H1 (cell line): ENCODE measurements around the gene NT5DC3. TPM values are rescaled to one million over a fixed set of nuclear protein-coding genes. Genes with fewer than 3 reads are reported as not detected.

Experiments
- CTCF ChIA-PET: fragments of 300-600 bp; sonication (Branson Sonifier 250); formaldehyde crosslinking; loops from one replicate; lab custom pipeline; 2021; ENCODE audit not compliant: partially characterized antibody; lab: Charles Lee
- POLR2A ChIA-PET: fragments of 300-600 bp; sonication (Branson Sonifier 250); formaldehyde crosslinking; loops from one replicate; lab custom pipeline; 2021; ENCODE audit warnings: inconsistent platforms; ENCODE audit not compliant: partially characterized antibody; lab: Charles Lee
- DNase-seq, 2 experiments: peaks; one replicate each; pipeline versions ENCODE4 v3.0.0 to v3.0.0-alpha.2; 2010 to 2022; ENCODE audit warnings: low spot score in 2 of 2, low read depth in 1 of 2, mixed read lengths in 1 of 2
- FAIRE-seq: peaks from 2 replicates; lab custom pipeline; 2011; peaks lifted over from hg19 to GRCh38; lab: Jason Lieb, UNC
- H2AFZ ChIP-seq: 2 replicates; pipeline ENCODE4 v1.8.1; 2012; ENCODE audit warnings: low read length, inconsistent platforms
- H2AK5ac ChIP-seq: 2 replicates; pipeline ENCODE4 v1.6.1; 2013; ENCODE audit warnings: low read depth, low read length
- H2BK120ac ChIP-seq: replicated peaks from 2 replicates; pipeline ENCODE3; 2013; ENCODE audit warnings: low read depth, low read length, inconsistent platforms
- H2BK12ac ChIP-seq: 2 replicates; pipeline ENCODE4 v1.6.1; 2013; ENCODE audit warnings: low read depth, low read length
- H2BK15ac ChIP-seq: 2 replicates; pipeline ENCODE4 v1.6.1; 2013; ENCODE audit warnings: low read length
- H2BK20ac ChIP-seq: 2 replicates; pipeline ENCODE4 v1.6.1; 2013; ENCODE audit warnings: low read length
- H2BK5ac ChIP-seq: 2 replicates; pipeline ENCODE4 v1.6.1; 2013; ENCODE audit warnings: low read depth, low read length
- H3K14ac ChIP-seq: 2 replicates; pipeline ENCODE4 v1.6.1; 2013; ENCODE audit warnings: inconsistent platforms; ENCODE audit not compliant: insufficient read length
- H3K18ac ChIP-seq: 2 replicates; pipeline ENCODE4 v1.6.1; 2013; ENCODE audit warnings: low read length; ENCODE audit errors: extremely low read depth
- H3K23ac ChIP-seq: 2 replicates; pipeline ENCODE4 v1.6.1; 2013; ENCODE audit warnings: inconsistent platforms; ENCODE audit not compliant: insufficient read length
- H3K23me2 ChIP-seq: 2 replicates; pipeline ENCODE4 v1.6.1; 2013; ENCODE audit warnings: low read depth, low read length
- H3K27ac ChIP-seq: 2 replicates; pipeline ENCODE4 v1.6.1; 2011; ENCODE audit warnings: low read depth, low read length, inconsistent platforms
- H3K27me3 ChIP-seq, 4 experiments: replicated peaks in 1 of 4; 1 replicate in 1 of 4; 2 replicates in 3 of 4; pipeline versions ENCODE4 v1.6.1 to v1.8.1; 2011 to 2013; ENCODE audit warnings: low read length in 3 of 4, mild to moderate bottlenecking in 3 of 4, inconsistent platforms in 2 of 4, mixed read lengths in 2 of 4, moderate library complexity in 1 of 4; ENCODE audit not compliant: control insufficient read depth in 3 of 4, insufficient read depth in 3 of 4; ENCODE audit errors: extremely low read depth in 1 of 4
- H3K36me3 ChIP-seq, 4 experiments: 2 replicates each; pipeline versions ENCODE4 v1.6.1 to v1.8.1; 2011 to 2013; ENCODE audit warnings: mild to moderate bottlenecking in 4 of 4, low read length in 3 of 4, moderate library complexity in 2 of 4, control low read depth in 1 of 4, inconsistent platforms in 1 of 4; ENCODE audit not compliant: insufficient read depth in 4 of 4, control insufficient read depth in 2 of 4
- H3K4ac ChIP-seq: replicated peaks from 2 replicates; pipeline ENCODE3; 2013; ENCODE audit warnings: low read length, low read depth, mixed read lengths, inconsistent platforms; ENCODE audit not compliant: insufficient read length
- H3K4me1 ChIP-seq, 4 experiments: replicated peaks in 1 of 4; 1 replicate in 1 of 4; 2 replicates in 3 of 4; pipeline versions ENCODE4 v1.6.1 to v1.8.1; 2011 to 2013; ENCODE audit warnings: low read length in 3 of 4, inconsistent platforms in 2 of 4, mixed read lengths in 1 of 4; ENCODE audit not compliant: insufficient read depth in 4 of 4, control insufficient read depth in 3 of 4
- H3K4me2 ChIP-seq, 2 experiments: 2 replicates each; pipeline versions ENCODE4 v1.6.1 to v1.8.1; 2011 to 2013; ENCODE audit warnings: low read depth in 2 of 2, low read length in 2 of 2, control low read depth in 1 of 2, inconsistent platforms in 1 of 2, mild to moderate bottlenecking in 1 of 2; ENCODE audit not compliant: insufficient read depth in 1 of 2
- H3K4me3 ChIP-seq, 4 experiments: fragments of 200-600, 300-600 bp in 1 of 4; sonication (generic), shearing (Covaris generic), sonication (Bioruptor Twin) in 1 of 4; 2 replicates each; pipeline versions ENCODE4 v1.5.1 to v1.8.1; 2011 to 2016; ENCODE audit warnings: low read length in 4 of 4, low read depth in 3 of 4, control low read depth in 2 of 4, inconsistent platforms in 2 of 4, mild to moderate bottlenecking in 2 of 4, mixed read lengths in 1 of 4, moderate library complexity in 1 of 4; ENCODE audit not compliant: insufficient read depth in 2 of 4; ENCODE audit errors: extremely low read depth in 1 of 4
- H3K56ac ChIP-seq: replicated peaks from 2 replicates; pipeline ENCODE3; 2013; ENCODE audit warnings: low read depth, mild to moderate bottlenecking, mixed read lengths, low read length, inconsistent platforms; ENCODE audit not compliant: insufficient read length
- H3K79me1 ChIP-seq: 2 replicates; pipeline ENCODE4 v1.6.1; 2013; ENCODE audit warnings: low read depth, low read length, control low read depth
- H3K79me2 ChIP-seq, 2 experiments: 2 replicates each; pipeline versions ENCODE4 v1.6.1 to v1.8.1; 2012 to 2013; ENCODE audit warnings: low read length in 2 of 2, mild to moderate bottlenecking in 2 of 2, inconsistent platforms in 1 of 2; ENCODE audit not compliant: insufficient read depth in 2 of 2, control insufficient read depth in 1 of 2
- H3K9ac ChIP-seq, 4 experiments: replicated peaks in 1 of 4; 1 replicate in 1 of 4; 2 replicates in 3 of 4; pipeline versions ENCODE4 v1.6.1 to v1.8.1; 2011 to 2013; ENCODE audit warnings: low read depth in 3 of 4, low read length in 3 of 4, control low read depth in 2 of 4, mild to moderate bottlenecking in 2 of 4, moderate library complexity in 2 of 4, inconsistent platforms in 1 of 4; ENCODE audit errors: extremely low read depth in 1 of 4
- H3K9me3 ChIP-seq, 2 experiments: 2 replicates each; pipeline versions ENCODE4 v1.6.1 to v1.8.1; 2012 to 2013; ENCODE audit warnings: mild to moderate bottlenecking in 2 of 2, moderate library complexity in 2 of 2, control low read depth in 1 of 2, inconsistent platforms in 1 of 2, low read depth in 1 of 2, low read length in 1 of 2, mixed read lengths in 1 of 2; ENCODE audit not compliant: insufficient read depth in 2 of 2
- H4K20me1 ChIP-seq, 2 experiments: replicated peaks in 1 of 2; 2 replicates each; pipeline versions ENCODE3 to v1.8.1; 2011 to 2013; ENCODE audit warnings: inconsistent platforms in 2 of 2, low read length in 2 of 2, mild to moderate bottlenecking in 1 of 2; ENCODE audit not compliant: insufficient read depth in 2 of 2, control insufficient read depth in 1 of 2
- H4K5ac ChIP-seq: 2 replicates; pipeline ENCODE4 v1.6.1; 2013; ENCODE audit warnings: low read length, low read depth, mixed read lengths, inconsistent platforms; ENCODE audit not compliant: insufficient read length
- H4K8ac ChIP-seq: 2 replicates; pipeline ENCODE4 v1.8.0; 2013; ENCODE audit warnings: mild to moderate bottlenecking, moderate library complexity, low read length, inconsistent platforms; ENCODE audit not compliant: insufficient read depth; ENCODE audit errors: extremely low read depth
- H4K91ac ChIP-seq: replicated peaks from 2 replicates; pipeline ENCODE3; 2013; ENCODE audit warnings: low read length, mixed read lengths, inconsistent platforms; ENCODE audit not compliant: insufficient read length
- CBX5 ChIP-seq: fragments of 300-800, 300-1000 bp; sonication (generic); IDR thresholded peaks from 2 replicates; pipeline ENCODE4 v1.7.1; 2016; ENCODE audit warnings: antibody characterized with exemption, low read length, low read depth
- FOSL1 ChIP-seq: IDR thresholded peaks from 2 replicates; pipeline ENCODE4 v1.6.1; 2011; ENCODE audit warnings: mild to moderate bottlenecking, low read depth, low read length, moderate library complexity; ENCODE audit not compliant: insufficient read depth
- HDAC6 ChIP-seq: IDR thresholded peaks from one replicate; pipeline ENCODE4 v1.7.1; 2012; ENCODE audit warnings: low read depth, mild to moderate bottlenecking, inconsistent platforms, low read length, moderate library complexity
- POLR2AphosphoS5 ChIP-seq: IDR thresholded peaks from 2 replicates; pipeline ENCODE4 v1.6.1; 2011; ENCODE audit warnings: low read depth, low read length
- SAP30 ChIP-seq: fragments of 300-600 bp; sonication (generic); IDR thresholded peaks from 2 replicates; pipeline ENCODE4 v1.7.1; 2012; ENCODE audit warnings: low read length, moderate library complexity, mild to moderate bottlenecking, inconsistent platforms; ENCODE audit not compliant: insufficient read depth, insufficient replicate concordance
- SUZ12 ChIP-seq: fragments of 200-600 bp; sonication (generic); IDR thresholded peaks from 2 replicates; pipeline ENCODE4 v1.6.1; 2012; ENCODE audit warnings: mild to moderate bottlenecking, inconsistent platforms, low read length, moderate library complexity, mixed read lengths
- ZNF274 ChIP-seq: IDR thresholded peaks from 2 replicates; pipeline ENCODE4 v1.7.0; 2012; ENCODE audit warnings: low read length, borderline replicate concordance; ENCODE audit errors: extremely low read depth
- WGBS, 2 experiments: shearing (Covaris generic) in 1 of 2; methylation state at CpG; one replicate each; pipeline versions ENCODE4 v1.1.6 to v1.1.7; 2013 to 2015; ENCODE audit warnings: low lambda C conversion rate in 2 of 2, mixed read lengths in 2 of 2, inconsistent platforms in 1 of 2, low coverage in 1 of 2, missing lambda C conversion rate in 1 of 2; ENCODE audit not compliant: insufficient replicate concordance in 2 of 2, insufficient coverage in 1 of 2, insufficient read length in 1 of 2; ENCODE audit errors: extremely low coverage in 1 of 2, missing lambda C conversion rate in 1 of 2; 5-methylcytosine and 5-hydroxymethylcytosine counted together
- polyA plus RNA-seq, 7 experiments: library from polyadenylated mRNA; depleted of rRNA in 3 of 7; stranded (reverse) in 5 of 7; unstranded in 2 of 7; fragments of >200 nt in 5 of 7; fragments of 200-250 nt in 2 of 7; gene quantifications; 1 replicate in 5 of 7; 2 replicates in 1 of 7; 4 replicates in 1 of 7; pipeline versions ENCODE4 v1.2.1 to v1.2.3, GENCODE V29; 2011 to 2013; ENCODE audit warnings: missing spikeins in 2 of 7, mixed read lengths in 2 of 7
- total RNA-seq: library from RNA; stranded (reverse); fragmentation: NEBNext Ultra II Directional; extraction: Animal tissue kit (Norgen Biotek cat#: 25700); gene quantifications from 2 replicates; pipeline ENCODE4 v1.2.1, GENCODE V29; 2021
- TF ChIP-seq, protein P1 (sequence below), 3 experiments: IDR thresholded peaks; 1 replicate in 2 of 3; 2 replicates in 1 of 3; pipeline versions ENCODE4 v1.5.1 to v1.6.1; 2011; ENCODE audit warnings: low read length in 3 of 3, mild to moderate bottlenecking in 3 of 3, inconsistent platforms in 2 of 3, low read depth in 1 of 3, moderate library complexity in 1 of 3; ENCODE audit not compliant: insufficient read depth in 1 of 3; ENCODE audit errors: control extremely low read depth in 1 of 3
- TF ChIP-seq, protein P2 (sequence below): IDR thresholded peaks from 2 replicates; pipeline ENCODE4 v1.6.1; 2012; ENCODE audit warnings: inconsistent platforms

Gene NT5DC3
- total and polyA plus RNA-seq, 2 of the 8 experiments (the other 6 are each of a cell fraction or from before 2014, with no cell fraction given), result 5.4 to 14.8 TPM

DNA sequence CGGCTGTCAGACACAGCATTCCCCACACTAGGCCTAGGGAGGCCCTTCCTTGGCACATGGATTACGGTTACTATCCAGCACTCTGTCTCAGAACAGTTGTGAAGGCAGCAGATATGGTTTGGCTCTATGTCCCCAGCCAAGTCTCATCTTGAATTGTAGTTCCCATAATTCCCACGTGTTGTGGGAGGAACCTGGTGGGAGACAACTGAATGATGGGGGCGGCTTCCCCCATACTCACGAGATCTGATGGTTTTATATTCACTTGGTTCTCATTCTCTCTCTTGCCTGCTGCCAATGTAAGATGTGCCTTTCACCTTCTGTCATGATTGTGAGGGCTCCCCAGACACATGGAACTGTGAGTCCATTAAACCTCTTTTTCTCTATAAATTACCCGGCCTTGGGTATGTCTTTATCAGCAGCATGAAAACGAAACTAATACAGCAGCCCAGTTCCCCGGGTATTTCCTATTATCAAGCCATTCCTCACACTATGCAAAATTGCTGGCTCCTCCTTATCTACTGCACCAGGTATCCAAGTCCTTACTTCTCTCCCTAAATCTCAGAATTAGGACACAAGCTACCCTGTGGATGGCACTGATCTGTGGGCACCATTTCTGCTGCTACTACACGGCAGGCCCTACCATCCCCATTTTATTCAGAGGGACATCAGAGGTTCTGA, 33.3 kb downstream of the NT5DC3 start:
- no peak overlapping the region for H3K4me2 ChIP-seq
- H3K79me2 ChIP-seq, result no peaks in the 10 kb centered on the region
- WGBS, 2 experiments, result 89% methylated on average over 9 of the region's 9 CpGs; no CpG with 5 or more reads in 1 of the 2 experiments
- DNase-seq (no peak), FAIRE-seq (no peak)
- ChIA-PET CTCF (interaction anchor here (0.5 to 1.4 kb wide), 3 partner anchors 26 to 407 kb away, joined by 3 to 6 read pairs (median 3); no protein-coding TSS in a partner anchor), POLR2A (interaction anchor here (1.1 kb wide), 1 partner anchor 33 kb away, joined by 3 read pairs; no protein-coding TSS in a partner anchor)
- H3K9ac ChIP-seq, result no peak overlapping the region
- no peak overlapping the region for H3K27ac ChIP-seq
- no peak overlapping the region for H2BK12ac ChIP-seq
- H3K14ac ChIP-seq, result no peak overlapping the region
- H4K8ac ChIP-seq, result no peak overlapping the region
- no peak overlapping the region for H2BK120ac ChIP-seq
- H4K91ac ChIP-seq, result no peak overlapping the region
- no peaks in the 10 kb centered on the region for H3K23me2 ChIP-seq
- H2BK20ac ChIP-seq, result no peak overlapping the region
- H2AFZ ChIP-seq, result no peak overlapping the region
- no peak overlapping the region for H4K5ac ChIP-seq
- H3K9me3 ChIP-seq, result no peaks in the 10 kb centered on the region
- H3K36me3 ChIP-seq, result peaks cover 0 to 8% (median 2%) of the 10 kb centered on the region in 4 experiments; a peak in 4 of 8 replicates
- H3K79me1 ChIP-seq, result no peaks in the 10 kb centered on the region
- H3K23ac ChIP-seq, result no peak overlapping the region
- no peaks in the 10 kb centered on the region for H4K20me1 ChIP-seq
- no peak overlapping the region for H2BK5ac ChIP-seq
- no peak overlapping the region for H3K18ac ChIP-seq
- no peaks in the 10 kb centered on the region for H3K27me3 ChIP-seq
- no peak overlapping the region for H3K4ac ChIP-seq
- no peak overlapping the region for H3K56ac ChIP-seq
- H2BK15ac ChIP-seq, result no peak overlapping the region
- no peak overlapping the region for H3K4me3 ChIP-seq
- no peaks in the 10 kb centered on the region for H3K4me1 ChIP-seq
- H2AK5ac ChIP-seq, result no peak overlapping the region
- TF ChIP-seq, protein P1, sequence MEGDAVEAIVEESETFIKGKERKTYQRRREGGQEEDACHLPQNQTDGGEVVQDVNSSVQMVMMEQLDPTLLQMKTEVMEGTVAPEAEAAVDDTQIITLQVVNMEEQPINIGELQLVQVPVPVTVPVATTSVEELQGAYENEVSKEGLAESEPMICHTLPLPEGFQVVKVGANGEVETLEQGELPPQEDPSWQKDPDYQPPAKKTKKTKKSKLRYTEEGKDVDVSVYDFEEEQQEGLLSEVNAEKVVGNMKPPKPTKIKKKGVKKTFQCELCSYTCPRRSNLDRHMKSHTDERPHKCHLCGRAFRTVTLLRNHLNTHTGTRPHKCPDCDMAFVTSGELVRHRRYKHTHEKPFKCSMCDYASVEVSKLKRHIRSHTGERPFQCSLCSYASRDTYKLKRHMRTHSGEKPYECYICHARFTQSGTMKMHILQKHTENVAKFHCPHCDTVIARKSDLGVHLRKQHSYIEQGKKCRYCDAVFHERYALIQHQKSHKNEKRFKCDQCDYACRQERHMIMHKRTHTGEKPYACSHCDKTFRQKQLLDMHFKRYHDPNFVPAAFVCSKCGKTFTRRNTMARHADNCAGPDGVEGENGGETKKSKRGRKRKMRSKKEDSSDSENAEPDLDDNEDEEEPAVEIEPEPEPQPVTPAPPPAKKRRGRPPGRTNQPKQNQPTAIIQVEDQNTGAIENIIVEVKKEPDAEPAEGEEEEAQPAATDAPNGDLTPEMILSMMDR (IDR thresholded peaks at IDR 0.05; ENCODE audit: control extremely low read depth in 1 of 3, insufficient read depth in 1 of 3, low read depth in 1 of 3, low read length in 3 of 3), result no peak
- TF ChIP-seq SUZ12 (no peak), POLR2AphosphoS5 (no peak), ZNF274 (no peak), HDAC6 (no peak), FOSL1 (no peak), CBX5 (no peak), SAP30 (no peak)
- TF ChIP-seq, protein P2, sequence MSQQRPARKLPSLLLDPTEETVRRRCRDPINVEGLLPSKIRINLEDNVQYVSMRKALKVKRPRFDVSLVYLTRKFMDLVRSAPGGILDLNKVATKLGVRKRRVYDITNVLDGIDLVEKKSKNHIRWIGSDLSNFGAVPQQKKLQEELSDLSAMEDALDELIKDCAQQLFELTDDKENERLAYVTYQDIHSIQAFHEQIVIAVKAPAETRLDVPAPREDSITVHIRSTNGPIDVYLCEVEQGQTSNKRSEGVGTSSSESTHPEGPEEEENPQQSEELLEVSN, result no peak
